Stimulated activated CD8-positive, alpha-beta memory T cell treated with anti-CD3 and anti-CD28 coated beads, Interleukin-7, amount 100 ng/mL, for 24 hours (primary cell): Measurements from ENCODE around the gene FUT6.
"Not testable (repeated sequence)": the region's sequence is repeated elsewhere in the genome, so short reads cannot be mapped to it uniquely, and the experiment has no call there.

Experiments
- DNase-seq: peaks from one replicate; pipeline ENCODE4 v3.0.0-alpha.2; 2020; ENCODE audit warnings: low read depth

The FUT6 gene, protein sequence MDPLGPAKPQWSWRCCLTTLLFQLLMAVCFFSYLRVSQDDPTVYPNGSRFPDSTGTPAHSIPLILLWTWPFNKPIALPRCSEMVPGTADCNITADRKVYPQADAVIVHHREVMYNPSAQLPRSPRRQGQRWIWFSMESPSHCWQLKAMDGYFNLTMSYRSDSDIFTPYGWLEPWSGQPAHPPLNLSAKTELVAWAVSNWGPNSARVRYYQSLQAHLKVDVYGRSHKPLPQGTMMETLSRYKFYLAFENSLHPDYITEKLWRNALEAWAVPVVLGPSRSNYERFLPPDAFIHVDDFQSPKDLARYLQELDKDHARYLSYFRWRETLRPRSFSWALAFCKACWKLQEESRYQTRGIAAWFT

DNA sequence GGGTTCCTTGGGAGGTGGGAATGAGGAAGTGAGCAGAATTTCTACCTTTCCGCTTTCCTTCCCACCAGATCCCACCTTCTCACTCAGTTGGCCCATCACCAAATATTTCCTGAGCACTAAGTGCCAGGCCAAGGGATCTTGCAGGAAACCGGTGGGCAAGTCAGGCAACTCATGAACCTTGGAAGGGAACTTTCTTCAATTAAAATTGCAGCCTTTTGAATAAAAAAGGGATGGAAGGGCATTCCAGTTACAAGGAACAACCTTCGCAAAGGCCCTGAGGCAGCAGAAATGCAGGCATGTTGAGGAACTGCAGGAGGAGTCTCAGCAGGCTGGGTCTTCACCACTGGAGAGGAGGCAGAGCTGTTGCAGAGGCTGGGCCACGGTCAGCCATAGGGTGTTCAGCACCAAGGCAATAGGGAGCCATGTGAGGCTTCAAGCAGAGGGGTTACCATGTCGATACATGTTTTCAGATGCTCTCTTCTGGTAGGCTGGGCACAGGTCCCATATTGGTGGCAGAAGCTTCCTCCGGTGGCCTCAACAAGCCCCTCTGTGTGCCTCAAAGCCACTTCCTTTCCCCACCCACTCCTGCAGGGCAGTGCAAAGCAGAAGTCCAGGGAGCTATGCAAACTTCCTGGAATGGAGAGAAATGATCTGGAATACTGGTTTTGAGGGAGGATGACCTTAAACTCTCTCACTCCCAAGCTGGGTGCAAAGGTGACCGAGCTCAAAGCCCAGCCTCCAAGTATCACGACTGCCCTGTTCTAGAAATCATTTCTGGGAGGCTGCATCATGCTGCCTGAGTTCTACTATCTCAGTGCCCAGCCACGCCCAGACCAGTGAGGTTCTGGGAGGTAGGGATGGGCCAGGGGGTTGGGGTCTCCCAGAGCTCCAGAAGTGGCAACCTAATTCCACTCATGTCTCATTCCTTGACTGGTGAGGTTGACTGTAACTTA, at the start of gene FUT6:
FUT6 (minus strand) TSS at position 638 of the 953 bp plus-strand sequence. CDS start 7,135 bp downstream, outside the sequence.
- no peak for DNase-seq

DNA sequence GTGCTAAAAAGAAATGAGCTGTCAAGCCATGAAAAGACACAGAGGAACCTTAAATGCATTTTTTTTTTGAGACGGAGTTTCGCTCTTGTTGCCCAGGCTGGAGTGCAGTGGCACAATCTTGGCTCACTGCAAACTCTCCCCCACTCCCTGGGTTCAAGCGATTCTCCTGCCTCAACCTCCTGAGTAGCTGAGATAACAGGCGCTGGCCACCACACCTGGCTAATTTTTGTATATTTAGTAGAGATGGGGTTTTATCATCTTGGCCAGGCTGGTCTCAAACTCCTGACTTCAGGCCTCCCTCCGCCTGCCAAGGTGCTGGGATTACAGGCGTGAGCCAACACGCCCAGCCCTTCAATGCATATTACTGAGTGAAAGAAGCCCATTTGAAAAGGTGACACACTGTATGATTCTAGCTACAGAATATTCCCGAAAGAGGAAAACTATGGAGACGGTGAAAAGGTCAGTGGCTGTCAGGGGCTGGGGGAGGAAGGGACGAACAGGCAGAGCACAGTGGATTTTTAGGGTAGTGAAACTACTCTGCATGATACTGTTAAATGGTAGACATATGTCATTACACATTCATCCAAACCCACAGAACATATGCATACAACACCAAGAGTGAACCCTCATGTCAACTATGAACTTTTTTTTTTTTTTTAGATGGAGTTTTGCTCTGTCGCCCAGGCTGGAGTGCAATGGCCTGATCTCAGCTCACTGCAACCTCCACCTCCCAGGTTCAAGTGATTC, 44.7 kb upstream of the FUT6 start:
- DNase-seq, result not testable (repeated sequence)

DNA sequence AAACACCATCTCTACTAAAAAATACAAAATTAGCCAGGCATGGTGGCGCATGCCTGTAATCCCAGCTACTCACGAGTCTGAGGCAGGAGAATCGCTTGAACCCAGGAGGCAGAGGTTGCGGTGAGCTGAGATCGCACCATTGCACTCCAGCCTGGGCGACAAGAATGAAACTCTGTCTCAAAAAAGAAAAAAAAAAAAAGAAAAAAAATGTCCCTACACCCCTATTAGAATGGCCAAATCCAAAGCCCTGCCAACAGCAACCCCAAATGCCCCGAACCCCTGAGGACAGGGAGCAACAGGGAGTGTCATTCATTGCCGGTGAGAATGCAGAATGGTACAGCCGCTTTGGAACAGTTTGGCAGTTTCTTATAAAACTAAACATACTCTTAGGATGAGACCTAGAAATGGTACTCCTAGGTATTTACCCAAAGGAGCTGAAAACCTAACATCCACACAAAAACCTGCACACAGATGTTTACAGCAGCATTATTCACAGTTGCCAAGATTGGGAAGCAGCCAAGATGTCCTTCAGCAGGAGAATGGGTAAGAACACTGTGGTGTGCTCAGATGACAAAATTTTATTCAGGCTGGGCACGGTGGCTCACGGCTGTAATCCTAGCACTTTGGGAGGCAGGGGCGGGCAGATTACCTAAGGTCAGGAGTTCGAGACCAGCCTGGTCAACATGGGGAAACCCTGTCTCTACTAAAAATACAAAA, 43.8 kb upstream of the FUT6 start:
- DNase-seq, result not testable (repeated sequence)

DNA sequence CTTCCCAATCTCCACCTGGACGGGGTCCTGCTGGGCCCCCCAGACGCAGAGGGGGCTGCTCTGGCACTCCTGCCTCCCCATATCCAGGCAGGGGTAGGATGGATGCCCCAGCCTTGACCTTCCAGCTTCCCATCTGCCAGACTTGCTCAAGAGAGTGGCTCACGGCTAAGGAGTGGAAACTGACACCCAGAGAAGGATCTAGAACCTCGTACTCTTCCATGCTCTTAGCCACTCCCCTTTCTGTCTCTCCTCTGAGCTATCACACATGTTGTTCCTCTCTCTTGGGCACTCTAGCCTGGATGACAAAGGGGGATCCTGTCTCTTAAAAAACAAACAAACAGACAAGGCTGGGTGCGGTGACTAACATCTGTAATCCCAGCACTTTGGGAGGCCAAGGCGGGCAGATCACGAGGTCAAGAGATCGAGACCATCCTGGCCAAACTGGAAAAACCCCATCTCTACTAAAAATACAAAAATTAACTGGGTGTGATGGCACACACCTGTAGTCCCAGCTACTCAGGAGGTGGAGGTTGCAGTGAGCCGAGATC, 43.0 kb upstream of the FUT6 start:
- no peak for DNase-seq

DNA sequence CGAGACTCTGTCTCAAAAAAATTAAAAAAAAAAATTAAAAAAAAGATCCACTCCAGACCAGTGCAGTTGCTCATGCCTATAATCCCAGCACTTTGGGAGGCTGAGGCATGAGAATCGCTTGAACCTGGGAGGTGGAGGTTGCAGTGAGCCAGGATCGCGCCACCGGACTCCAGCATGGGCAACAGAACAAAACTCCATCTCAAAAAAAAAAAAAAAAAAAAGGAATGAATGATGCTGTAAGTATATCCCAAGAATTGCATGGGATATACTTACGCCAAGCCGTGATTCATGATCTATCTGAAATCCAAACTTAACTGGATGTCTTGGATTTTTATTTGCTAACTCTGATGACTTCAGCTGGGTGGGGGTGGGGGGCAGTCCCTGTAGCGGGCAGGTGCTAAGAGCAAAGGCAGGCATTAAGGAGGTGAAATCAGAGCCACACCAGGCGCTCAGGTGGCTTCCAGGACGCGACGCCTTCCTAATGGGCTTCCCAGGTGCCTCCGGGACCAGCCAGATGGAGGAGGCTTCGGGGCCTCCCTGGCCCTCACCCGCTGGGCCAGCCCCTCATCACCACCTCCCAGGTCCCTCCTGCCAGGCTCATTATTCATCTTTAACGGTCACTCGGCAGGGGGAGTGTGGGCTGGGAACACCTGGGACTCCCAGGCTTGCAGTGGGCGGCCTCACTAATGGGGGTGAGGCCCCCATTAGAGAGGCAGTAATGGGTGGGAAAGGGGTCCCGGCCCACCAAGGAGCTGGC, 42.2 kb upstream of the FUT6 start:
- DNase-seq, result no peak

DNA sequence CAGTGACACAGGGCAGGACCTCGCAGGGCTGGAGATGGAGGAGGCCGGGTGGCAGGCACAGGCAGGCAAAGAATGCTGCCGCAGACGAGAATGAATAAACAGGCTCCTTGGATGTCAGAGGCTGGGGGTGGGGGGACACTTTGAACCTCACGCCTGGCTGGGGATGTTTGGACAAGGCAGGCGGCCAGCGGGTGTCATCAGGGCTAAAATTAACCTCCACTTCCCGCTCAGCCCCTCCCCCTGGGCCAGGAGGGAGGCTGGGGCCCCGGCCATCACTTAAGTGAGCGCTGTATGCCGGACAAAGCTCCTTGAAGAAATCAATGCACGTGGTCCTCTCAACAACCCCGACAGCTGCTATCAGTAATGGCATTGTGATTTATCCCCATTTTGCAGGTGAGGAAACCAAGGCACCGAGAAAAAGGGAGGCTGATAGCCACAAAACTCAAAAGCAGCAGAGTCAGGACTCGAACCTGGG, 41.1 kb upstream of the FUT6 start:
- no peak for DNase-seq

DNA sequence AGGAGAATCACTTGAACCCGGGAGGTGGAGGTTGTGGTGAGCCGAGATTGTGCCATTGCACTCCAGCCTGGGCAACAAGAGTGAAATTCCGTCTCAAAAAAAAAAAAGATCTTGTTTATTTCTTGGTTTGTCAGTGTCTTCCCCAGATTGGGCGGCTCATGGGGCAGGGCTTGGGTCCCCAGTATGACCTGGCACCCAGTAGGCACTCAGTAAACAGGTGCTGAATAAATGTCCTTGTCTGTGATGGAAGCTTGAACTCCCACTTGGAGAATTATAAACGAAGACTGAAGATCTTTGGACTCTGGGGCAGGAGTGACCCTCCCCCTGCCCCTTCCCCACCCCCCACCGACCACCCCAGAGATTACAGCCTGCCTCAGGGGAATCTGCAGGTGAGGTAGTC, 40.7 kb upstream of the FUT6 start:
- no peak for DNase-seq

DNA sequence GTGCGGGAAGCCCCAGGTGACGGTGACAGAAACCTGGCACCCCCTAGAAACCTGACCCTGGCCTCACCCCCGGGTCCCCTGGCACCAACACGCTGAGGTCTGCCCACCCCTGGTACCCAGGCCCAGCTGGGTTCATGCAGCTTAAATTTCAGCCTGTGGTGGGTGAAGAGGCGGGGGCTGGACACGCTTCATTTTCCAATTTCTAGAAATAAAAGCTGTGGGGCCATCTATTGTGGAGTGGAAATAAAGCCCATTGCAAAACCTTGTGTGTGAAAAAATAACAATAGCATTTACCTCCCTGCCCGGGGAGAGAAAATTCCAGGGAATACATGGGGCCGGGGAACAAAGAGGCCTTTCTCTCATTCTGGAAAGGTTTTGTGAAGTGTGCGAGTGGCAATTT, 38.4 kb upstream of the FUT6 start:
- DNase-seq, result no peak

DNA sequence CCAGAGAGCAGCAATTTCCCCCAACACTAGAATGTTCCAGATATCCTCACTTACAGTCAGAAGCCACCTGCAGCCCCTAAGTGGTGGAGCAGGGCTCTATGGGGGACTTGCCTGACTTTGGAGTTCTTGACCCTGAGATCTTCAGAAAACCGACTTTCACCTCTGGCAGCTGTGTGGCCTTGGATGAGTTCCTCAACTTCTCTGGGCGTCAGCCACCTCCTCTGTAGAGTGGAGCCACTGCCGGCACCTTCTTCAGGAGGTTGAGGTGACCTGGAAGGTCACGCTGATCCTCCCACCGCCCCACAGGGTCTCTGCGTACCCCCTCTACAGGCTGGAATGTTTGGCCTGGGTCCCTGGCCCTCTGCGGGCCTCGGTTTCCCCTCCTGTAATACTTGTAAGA, 37.9 kb upstream of the FUT6 start:
- DNase-seq, result no peak

DNA sequence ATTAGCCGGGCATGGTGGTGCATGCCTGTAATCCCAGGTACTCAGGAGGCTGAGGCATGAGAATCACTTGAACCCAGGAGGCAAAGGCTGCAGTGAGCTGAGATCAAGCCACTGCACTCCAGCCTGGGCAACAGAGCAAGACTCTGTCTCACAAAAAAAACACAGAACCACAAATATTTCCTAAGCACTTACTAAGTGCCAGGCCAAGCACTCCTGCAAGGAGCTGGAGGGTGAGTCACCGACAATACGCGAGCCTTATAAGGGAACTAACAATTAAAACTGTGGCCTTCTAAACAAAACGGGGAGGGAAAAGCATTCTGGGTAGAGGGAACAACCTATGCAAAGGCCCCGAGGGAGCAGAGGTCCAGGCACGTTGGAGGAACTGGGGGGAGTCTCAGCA, 35.0 kb upstream of the FUT6 start:
- DNase-seq, result not testable (repeated sequence)

DNA sequence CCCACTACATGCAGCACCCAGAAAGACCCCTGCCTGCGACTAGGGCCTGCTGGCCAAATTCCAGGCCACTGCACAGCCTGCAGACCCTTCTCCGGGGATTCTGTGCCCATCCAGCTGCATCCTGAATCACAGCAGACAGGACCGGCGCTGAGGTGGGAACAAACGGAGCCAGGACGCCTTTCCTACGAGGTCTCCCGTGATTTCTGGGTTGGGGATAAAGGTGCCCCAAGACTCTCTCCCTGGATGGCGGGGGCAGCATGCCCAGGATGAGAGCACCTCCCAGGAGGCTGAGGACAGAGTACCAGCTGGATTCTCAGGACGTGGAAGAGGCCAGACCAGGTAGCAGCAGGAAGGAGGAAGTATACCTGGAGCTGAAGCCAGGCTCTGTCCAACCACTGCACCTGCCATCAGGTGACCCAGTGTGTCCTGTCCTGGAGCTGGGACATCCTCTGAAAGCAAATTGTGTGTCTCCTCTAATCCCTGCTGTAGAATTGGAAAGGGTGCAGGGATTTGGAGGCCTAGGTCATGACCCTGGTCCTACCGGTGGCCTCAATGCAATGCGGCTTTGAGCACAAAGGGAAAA, 34.2 kb upstream of the FUT6 start:
- DNase-seq, result no peak

DNA sequence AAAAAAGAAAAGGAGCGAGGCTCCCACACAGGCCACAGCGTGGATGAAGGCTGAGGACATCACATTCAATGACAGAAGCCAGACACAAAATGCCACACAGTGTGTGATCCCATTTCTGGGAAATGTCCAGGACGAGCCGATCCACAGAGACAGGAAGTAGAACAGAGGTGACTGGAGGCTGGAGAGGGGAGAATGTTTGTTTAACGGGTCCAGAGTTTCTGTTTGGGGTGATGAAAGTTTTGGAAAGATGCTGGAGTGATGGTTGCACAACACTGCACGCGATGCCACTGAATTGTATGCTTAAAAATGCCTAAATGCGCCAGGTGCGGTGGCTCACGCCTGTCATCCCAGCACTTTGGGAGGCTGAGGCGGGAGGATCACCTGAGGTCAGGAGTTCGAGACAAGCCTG, 31.5 kb upstream of the FUT6 start:
- DNase-seq, result no peak

DNA sequence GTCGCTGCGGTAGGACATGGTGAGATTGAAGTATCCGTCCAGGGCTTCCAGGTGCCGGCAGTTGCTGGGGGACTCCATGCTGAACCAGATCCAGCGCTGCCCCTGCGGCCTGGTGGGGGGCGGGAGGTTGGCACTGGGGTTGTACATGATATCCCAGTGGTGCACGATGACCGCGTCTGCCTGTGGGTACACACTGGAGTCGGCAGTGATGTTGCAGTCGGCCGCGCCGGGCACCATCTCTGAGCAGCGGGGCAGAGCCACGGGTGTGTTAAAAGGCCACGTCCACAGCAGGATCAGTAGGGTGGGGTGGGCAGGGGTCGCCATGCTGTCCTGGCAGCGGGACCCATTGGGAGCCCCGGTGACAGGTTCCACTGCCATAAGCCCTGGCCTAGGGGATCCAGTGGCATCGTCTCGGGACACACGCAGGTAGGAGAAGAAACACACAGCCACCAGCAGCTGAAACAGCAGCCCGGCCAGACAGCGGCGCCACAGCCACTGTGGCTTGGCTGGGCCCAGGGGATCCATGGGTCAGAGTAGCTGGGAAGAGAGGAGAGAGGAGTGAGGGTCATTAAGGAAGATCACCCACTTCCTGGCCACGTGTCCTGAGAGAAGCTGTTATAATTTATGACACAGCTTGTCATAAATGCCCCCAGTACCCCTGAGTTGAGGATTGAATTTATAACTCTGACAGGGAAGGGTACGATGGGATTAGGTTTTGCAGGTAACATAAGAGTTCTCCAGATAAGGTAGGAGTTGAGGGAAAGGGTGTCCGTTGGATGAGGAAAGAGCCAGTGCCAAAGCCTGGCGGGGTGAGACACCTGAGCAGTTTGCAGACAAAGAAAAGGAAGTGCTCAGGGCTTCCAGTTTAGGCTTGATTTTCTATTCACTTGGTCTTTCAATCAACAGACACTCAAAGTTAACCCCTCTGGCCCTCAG, 28.0 kb upstream of the FUT6 start:
- DNase-seq, result no peak

DNA sequence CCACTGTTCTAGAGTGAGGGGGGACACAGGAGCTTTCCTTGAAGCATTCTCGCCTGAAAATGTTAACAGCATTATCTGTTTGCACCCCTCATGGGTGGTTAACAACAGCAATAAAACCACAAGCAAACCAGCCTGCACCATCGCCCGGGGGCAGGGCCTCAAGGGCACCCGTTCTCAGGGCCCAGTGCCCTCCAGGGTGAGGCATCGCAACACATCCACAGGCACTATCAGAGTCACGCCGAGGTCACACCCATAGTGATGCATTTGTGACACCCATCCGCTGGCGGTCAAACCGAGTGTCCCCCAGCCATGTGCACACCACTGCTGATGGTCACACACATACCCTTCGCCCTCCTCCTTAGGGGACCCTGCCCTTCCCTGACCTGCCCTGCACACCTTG, 26.3 kb upstream of the FUT6 start:
- no peak for DNase-seq

DNA sequence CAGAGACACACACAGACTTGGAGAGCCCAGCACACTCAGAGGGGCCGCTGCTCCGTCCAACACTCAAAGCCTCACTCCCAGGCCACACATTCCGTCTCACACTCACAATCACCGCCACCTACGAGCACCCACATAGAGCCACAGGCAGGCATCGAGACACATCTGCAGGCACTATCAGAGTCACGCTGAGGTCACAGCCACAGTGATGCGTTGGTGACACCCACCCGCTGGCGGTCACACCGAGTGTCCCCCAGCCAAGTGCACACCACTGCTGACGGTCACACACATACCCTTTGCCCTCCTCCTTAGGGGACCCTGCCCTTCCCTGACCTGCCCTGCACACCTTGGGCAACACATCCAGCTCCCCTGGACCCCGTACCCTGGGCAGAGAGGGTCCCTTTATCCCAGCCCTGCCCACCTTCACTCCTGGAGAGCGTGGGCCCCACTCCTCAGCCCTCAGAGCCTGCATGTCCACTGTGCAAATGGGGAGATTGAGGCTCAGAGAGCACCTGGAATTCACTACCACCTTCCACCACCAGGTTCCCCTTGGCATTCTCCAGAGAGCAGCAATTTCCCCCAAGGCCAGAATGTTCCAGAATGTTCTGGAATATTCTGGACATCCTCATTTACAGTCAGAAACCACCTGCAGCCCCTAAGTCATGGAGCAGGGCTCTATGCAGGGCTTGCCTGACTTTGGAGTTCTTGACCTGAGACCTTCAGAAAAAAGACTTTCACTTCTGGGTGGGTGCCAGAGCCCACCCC, 25.4 kb upstream of the FUT6 start:
- DNase-seq, result no peak

DNA sequence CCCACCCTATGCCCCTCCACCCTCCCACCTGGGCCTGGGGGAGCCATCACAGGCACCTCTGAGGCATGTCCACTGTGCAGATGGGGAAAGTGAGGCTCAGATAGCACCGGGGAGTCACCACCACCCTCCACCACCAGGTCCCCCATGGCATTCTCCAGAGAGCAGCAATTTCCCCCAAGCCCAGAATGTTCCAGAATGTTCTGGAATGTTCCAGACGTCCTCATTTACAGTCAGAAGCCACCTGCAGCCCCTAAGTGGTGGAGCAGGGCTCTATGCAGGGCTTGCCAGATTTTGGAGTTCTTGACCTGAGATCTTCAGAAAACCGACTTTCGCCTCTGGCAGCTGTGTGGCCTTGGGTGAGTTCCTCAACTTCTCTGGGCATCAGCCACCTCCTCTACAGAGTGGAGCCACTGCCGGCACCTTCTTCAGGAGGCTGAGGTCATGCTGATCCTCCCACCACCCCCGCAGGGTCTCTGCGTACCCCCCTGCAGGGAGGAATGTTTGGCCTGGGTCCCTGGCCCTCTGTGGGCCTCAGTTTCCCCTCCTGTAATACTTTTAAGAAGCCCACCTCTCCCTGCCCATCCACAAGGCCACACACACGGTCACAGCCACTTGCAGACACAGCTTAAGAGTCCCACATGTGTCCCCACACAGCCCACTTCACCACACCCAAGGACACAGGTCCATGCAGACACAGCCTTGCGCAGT, 24.7 kb upstream of the FUT6 start:
- no peak for DNase-seq

DNA sequence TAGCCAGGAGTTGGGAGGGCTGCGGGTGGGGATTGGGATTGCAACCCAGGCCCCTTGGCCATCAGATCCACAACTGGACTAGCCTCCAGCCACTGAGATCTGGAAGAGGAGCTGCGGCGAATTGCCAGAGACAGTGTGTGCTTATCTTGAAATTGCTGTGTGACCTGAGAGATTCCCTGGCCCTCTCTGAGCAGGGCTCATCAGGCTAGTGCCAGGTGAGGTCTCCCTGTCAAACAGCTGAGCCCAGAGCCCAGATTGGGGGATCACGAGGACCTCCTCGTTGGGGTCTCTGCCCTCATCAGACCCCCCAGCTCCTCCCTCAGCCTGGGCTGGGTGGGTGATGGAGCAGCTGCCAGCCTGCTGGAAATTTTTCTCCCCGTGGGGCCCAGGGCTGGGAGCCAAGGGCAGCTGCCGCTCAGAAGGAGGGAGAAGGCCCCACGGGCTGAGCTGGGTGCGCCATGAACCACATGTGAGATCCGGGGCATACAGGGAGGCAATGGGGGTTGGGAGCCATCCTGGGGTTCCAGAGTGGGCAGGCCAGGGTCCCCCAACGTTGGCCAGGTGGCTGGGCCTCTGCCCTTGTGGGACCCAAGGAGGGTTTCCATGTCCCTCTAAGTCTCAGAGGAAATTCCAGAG, 23.6 kb upstream of the FUT6 start:
- DNase-seq, result no peak
